GM18861 (cell line): Measurements from ENCODE around the gene ABCD2.
"Not testable (repeated sequence)": the region's sequence is repeated elsewhere in the genome, so short reads cannot be mapped to it uniquely, and the experiment has no call there.

Experiments used
- ATAC-seq: cut with Tn5 transposase; IDR thresholded peaks from one replicate; pipeline ENCODE4 v1.9.1; 2021; ENCODE audit not compliant: unreplicated experiment

ABCD2 gene

GRCh38 chr12:39544211-39544610 lies 75.4 kb downstream of the ABCD2 start:
- ATAC-seq, result not testable (repeated sequence)

GRCh38 chr12:39541471-39541870 lies 78.1 kb downstream of the ABCD2 start:
- no peak for ATAC-seq

- no peak for ATAC-seq
These were observed 80.9 kb downstream of the ABCD2 start for GRCh38 chr12:39538679-39539104.

- no peak for ATAC-seq
These were observed 85.7 kb downstream of the ABCD2 start for GRCh38 chr12:39533951-39534350.

GRCh38 chr12:39532448-39532847 lies 87.2 kb downstream of the ABCD2 start:
- ATAC-seq, result no peak

- no peak for ATAC-seq
These were observed 92.6 kb downstream of the ABCD2 start for GRCh38 chr12:39526974-39527373.

GRCh38 chr12:39522167-39522566 lies 97.4 kb downstream of the ABCD2 start:
- not testable (repeated sequence) for ATAC-seq

GRCh38 chr12:39510001-39510400 lies 109.6 kb downstream of the ABCD2 start:
- ATAC-seq, result no peak

- ATAC-seq, result no peak
These were observed 114.0 kb downstream of the ABCD2 start for GRCh38 chr12:39505554-39505953.

GRCh38 chr12:39505023-39505422 lies 114.6 kb downstream of the ABCD2 start:
- no peak for ATAC-seq

- no peak for ATAC-seq
These were observed 116.2 kb downstream of the ABCD2 start for GRCh38 chr12:39503439-39503838.

- ATAC-seq, result no peak
These were observed 116.9 kb downstream of the ABCD2 start for GRCh38 chr12:39502726-39503125.
